Keratinocyte (primary cell): ENCODE results near the gene PAPPA2.

ENCODE experiments used
- CTCF ChIP-seq, 3 experiments: IDR thresholded peaks in 1 of 3; conservative IDR thresholded peaks in 1 of 3; optimal IDR thresholded peaks in 1 of 3; 2 replicates in 2 of 3; 3 replicates in 1 of 3; pipeline versions ENCODE3 to v1.5.1; 2011; ENCODE audit warnings: low read length in 3 of 3, mild to moderate bottlenecking in 3 of 3, moderate library complexity in 2 of 3, control low read depth in 1 of 3, inconsistent platforms in 1 of 3; ENCODE audit not compliant: insufficient read depth in 2 of 3; ENCODE audit errors: extremely low read depth in 1 of 3
- EZH2 ChIP-seq: IDR thresholded peaks from one replicate; pipeline ENCODE4 v1.6.1; 2012; ENCODE audit warnings: inconsistent platforms, mild to moderate bottlenecking, low read length, moderate library complexity

GRCh38 chr1:176864211-176864610, 401.2 kb downstream of the PAPPA2 start:
- TF ChIP-seq CTCF (optimal IDR thresholded peaks at IDR 0.05 in 1 of 3, IDR thresholded peaks at IDR 0.05 in 1 of 3, conservative IDR thresholded peaks at IDR 0.05 in 1 of 3; ENCODE audit: extremely low read depth in 1 of 3, insufficient read depth in 2 of 3, low read length in 3 of 3) (no peak), EZH2 (no peak)
